Esophagus muscularis mucosa (tissue), 4 donors: ENCODE measurements around the gene PSME1.

ENCODE experiments used
- EP300 ChIP-seq: sonication (generic); formaldehyde crosslinking; IDR thresholded peaks from one replicate; pipeline ENCODE4 v1.6.1; 2017; ENCODE audit warnings: antibody characterized with exemption
- POLR2A ChIP-seq: fragments of 450-650 bp; IDR thresholded peaks from one replicate; pipeline ENCODE4 v1.6.1; 2017; ENCODE audit warnings: antibody characterized with exemption, moderate library complexity, mild to moderate bottlenecking, low read depth
- TF ChIP-seq, protein P1 (sequence below), 3 experiments: fragments of 200-600 bp in 2 of 3; fragments of 450-650 bp in 1 of 3; sonication (generic) in 2 of 3; IDR thresholded peaks; one replicate each; pipeline ENCODE4 v1.5.1; 2017 to 2019; ENCODE audit warnings: antibody characterized with exemption in 3 of 3, mild to moderate bottlenecking in 2 of 3, moderate library complexity in 1 of 3

DNA sequence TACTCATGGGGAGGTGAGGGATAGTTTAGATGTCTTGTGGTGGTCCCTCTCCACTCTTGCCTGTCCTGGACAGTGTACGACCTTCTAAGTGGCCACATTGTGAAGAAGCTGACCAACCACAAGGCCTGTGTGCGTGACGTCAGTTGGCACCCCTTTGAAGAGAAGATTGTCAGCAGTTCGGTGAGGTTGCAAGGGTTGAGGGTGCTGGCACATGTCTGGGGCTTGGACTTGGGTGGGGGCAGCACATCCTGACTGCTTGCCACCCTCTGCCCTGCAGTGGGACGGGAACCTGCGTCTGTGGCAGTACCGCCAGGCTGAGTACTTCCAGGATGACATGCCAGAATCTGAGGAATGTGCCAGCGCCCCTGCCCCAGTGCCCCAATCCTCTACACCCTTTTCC is 13.1 kb upstream of the PSME1 start:
- no peak for TF ChIP-seq POLR2A
- TF ChIP-seq, protein P1, sequence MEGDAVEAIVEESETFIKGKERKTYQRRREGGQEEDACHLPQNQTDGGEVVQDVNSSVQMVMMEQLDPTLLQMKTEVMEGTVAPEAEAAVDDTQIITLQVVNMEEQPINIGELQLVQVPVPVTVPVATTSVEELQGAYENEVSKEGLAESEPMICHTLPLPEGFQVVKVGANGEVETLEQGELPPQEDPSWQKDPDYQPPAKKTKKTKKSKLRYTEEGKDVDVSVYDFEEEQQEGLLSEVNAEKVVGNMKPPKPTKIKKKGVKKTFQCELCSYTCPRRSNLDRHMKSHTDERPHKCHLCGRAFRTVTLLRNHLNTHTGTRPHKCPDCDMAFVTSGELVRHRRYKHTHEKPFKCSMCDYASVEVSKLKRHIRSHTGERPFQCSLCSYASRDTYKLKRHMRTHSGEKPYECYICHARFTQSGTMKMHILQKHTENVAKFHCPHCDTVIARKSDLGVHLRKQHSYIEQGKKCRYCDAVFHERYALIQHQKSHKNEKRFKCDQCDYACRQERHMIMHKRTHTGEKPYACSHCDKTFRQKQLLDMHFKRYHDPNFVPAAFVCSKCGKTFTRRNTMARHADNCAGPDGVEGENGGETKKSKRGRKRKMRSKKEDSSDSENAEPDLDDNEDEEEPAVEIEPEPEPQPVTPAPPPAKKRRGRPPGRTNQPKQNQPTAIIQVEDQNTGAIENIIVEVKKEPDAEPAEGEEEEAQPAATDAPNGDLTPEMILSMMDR (IDR thresholded peaks at IDR 0.05): no peak
- TF ChIP-seq EP300: no peak
